Measurements from ENCODE around the gene OGDH. TPM values are rescaled to one million over a fixed set of nuclear protein-coding genes. Genes with fewer than 3 reads are reported as not detected.
A peak's percentile ranks its signal among the peaks of the same experiment; 100 is the strongest.

Gene OGDH
- polyA plus RNA-seq, 3 donors: 41.0 to 74.1 (median 49.9) TPM

GRCh38 chr7:44609829-44610228 is 3.4 kb downstream of the OGDH start:
- H2AFZ ChIP-seq (ENCODE audit: insufficient read depth, low read depth, low read length, poor library complexity, severe bottlenecking): no peak overlapping the region
- no peak overlapping the region for H3K4me3 ChIP-seq (replicated peaks in 1 of 3; ENCODE audit: low read depth in 2 of 3, low read length in 3 of 3)
- no peak for DNase-seq
- H3K79me2 ChIP-seq (ENCODE audit: insufficient read depth, low read length): peaks cover 80% of the 10 kb centered on the region
- peaks cover 53% of the 10 kb centered on the region for H3K4me1 Mint-ChIP-seq
- intact Hi-C loops (cut with micrococcal nuclease): loop anchor here in 1 of 2 donors (5.0 kb wide), 1 partner anchor 32 kb away; no protein-coding TSS in a partner anchor
- TF ChIP-seq, protein P1, sequence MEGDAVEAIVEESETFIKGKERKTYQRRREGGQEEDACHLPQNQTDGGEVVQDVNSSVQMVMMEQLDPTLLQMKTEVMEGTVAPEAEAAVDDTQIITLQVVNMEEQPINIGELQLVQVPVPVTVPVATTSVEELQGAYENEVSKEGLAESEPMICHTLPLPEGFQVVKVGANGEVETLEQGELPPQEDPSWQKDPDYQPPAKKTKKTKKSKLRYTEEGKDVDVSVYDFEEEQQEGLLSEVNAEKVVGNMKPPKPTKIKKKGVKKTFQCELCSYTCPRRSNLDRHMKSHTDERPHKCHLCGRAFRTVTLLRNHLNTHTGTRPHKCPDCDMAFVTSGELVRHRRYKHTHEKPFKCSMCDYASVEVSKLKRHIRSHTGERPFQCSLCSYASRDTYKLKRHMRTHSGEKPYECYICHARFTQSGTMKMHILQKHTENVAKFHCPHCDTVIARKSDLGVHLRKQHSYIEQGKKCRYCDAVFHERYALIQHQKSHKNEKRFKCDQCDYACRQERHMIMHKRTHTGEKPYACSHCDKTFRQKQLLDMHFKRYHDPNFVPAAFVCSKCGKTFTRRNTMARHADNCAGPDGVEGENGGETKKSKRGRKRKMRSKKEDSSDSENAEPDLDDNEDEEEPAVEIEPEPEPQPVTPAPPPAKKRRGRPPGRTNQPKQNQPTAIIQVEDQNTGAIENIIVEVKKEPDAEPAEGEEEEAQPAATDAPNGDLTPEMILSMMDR (IDR thresholded peaks at IDR 0.05): no peak
- H3K4me2 ChIP-seq (replicated peaks; ENCODE audit: extremely low read depth, low read length, poor library complexity, severe bottlenecking): no peak overlapping the region
- H4K20me1 ChIP-seq (ENCODE audit: insufficient read depth, low read length): no peaks in the 10 kb centered on the region
- no CpG with 5 or more reads among the region's 3 CpGs for WGBS (ENCODE audit: insufficient coverage)
- H3K9me3 Mint-ChIP-seq: peaks cover 0 to 2% (median 0%) of the 10 kb centered on the region in 7 donors
- H3K9me3 ChIP-seq (replicated peaks in 1 of 2; ENCODE audit: control insufficient read depth in 1 of 2, insufficient read depth in 1 of 2, low read length in 2 of 2): no peaks in the 10 kb centered on the region
- no peaks in the 10 kb centered on the region for H3K36me3 ChIP-seq (replicated peaks in 1 of 2; ENCODE audit: control insufficient read depth in 1 of 2, insufficient read depth in 2 of 2, low read length in 2 of 2)
- peaks cover 0 to 2% (median under 1%) of the 10 kb centered on the region in 3 donors for H3K27me3 Mint-ChIP-seq (ENCODE audit: low read depth in 3 of 3)
- no peaks in the 10 kb centered on the region for H3K27me3 ChIP-seq (ENCODE audit: control insufficient read depth in 2 of 2, insufficient read depth in 2 of 2, low read length in 2 of 2)
- no peak overlapping the region for H3K9ac ChIP-seq (ENCODE audit: insufficient read depth, low read length, poor library complexity, severe bottlenecking)
- no peak overlapping the region for H3K4me3 Mint-ChIP-seq
- peaks cover 13 to 20% of the 10 kb centered on the region in 2 donors for H3K36me3 Mint-ChIP-seq
- peaks cover 40 to 51% of the 10 kb centered on the region in 2 donors for H3K4me1 ChIP-seq (ENCODE audit: control insufficient read depth in 1 of 2, insufficient read depth in 2 of 2, low read length in 2 of 2)
- H3K27ac Mint-ChIP-seq: peak overlapping the region in 6 of 7 donors; percentile 23 to 69 (median 48)
- H3K27ac ChIP-seq (ENCODE audit: low read depth in 1 of 2, low read length in 2 of 2): no peak overlapping the region

GRCh38 chr7:44615149-44615611 is 8.8 kb downstream of the OGDH start:
- no CpG with 5 or more reads among the region's 2 CpGs for WGBS (ENCODE audit: insufficient coverage)
- peaks cover 99% of the 10 kb centered on the region for H3K79me2 ChIP-seq (ENCODE audit: insufficient read depth, low read length)
- no peaks in the 10 kb centered on the region for H3K9me3 Mint-ChIP-seq
- H3K27me3 ChIP-seq (ENCODE audit: control insufficient read depth in 2 of 2, insufficient read depth in 2 of 2, low read length in 2 of 2): no peaks in the 10 kb centered on the region
- H3K27ac ChIP-seq (ENCODE audit: low read depth in 1 of 2, low read length in 2 of 2): peak overlapping the region; percentile 44 to 88
- H3K36me3 Mint-ChIP-seq: peaks cover 29 to 33% of the 10 kb centered on the region in 2 donors
- H2AFZ ChIP-seq (ENCODE audit: insufficient read depth, low read depth, low read length, poor library complexity, severe bottlenecking): no peak overlapping the region
- intact Hi-C loops (cut with micrococcal nuclease): no loop called here
- peak overlapping the region in 1 of 2 donors; percentile 69 for H3K4me3 Mint-ChIP-seq
- H3K36me3 ChIP-seq (replicated peaks in 1 of 2; ENCODE audit: control insufficient read depth in 1 of 2, insufficient read depth in 2 of 2, low read length in 2 of 2): peaks cover 8 to 16% of the 10 kb centered on the region in 2 donors
- H3K4me2 ChIP-seq (replicated peaks; ENCODE audit: extremely low read depth, low read length, poor library complexity, severe bottlenecking): peak overlapping the region; percentile 38
- H4K20me1 ChIP-seq (ENCODE audit: insufficient read depth, low read length): no peaks in the 10 kb centered on the region
- peak; percentile 88 to 93 (median 91) for DNase-seq
- no peaks in the 10 kb centered on the region for H3K27me3 Mint-ChIP-seq (ENCODE audit: low read depth in 3 of 3)
- peaks cover 60% of the 10 kb centered on the region for H3K4me1 Mint-ChIP-seq
- peak overlapping the region in 1 of 3 experiments; percentile 32 for H3K4me3 ChIP-seq (replicated peaks in 1 of 3; ENCODE audit: low read depth in 2 of 3, low read length in 3 of 3)
- H3K27ac Mint-ChIP-seq: peak overlapping the region; percentile 94 to 99 (median 96)
- TF ChIP-seq, protein P1 (IDR thresholded peaks at IDR 0.05): no peak
- peaks cover 29 to 58% of the 10 kb centered on the region in 2 donors for H3K4me1 ChIP-seq (ENCODE audit: control insufficient read depth in 1 of 2, insufficient read depth in 2 of 2, low read length in 2 of 2)
- H3K9me3 ChIP-seq (replicated peaks in 1 of 2; ENCODE audit: control insufficient read depth in 1 of 2, insufficient read depth in 1 of 2, low read length in 2 of 2): no peaks in the 10 kb centered on the region
- peak overlapping the region; percentile 23 for H3K9ac ChIP-seq (ENCODE audit: insufficient read depth, low read length, poor library complexity, severe bottlenecking)

All from CD14-positive monocyte (primary cell).